Upper lobe of left lung (tissue), 4 donors: ENCODE data around the gene ARFGAP1.

Experiments
- EP300 ChIP-seq, 4 donors: sonication (generic); formaldehyde crosslinking; IDR thresholded peaks; one replicate each; pipeline ENCODE4 v1.5.1; 2017; ENCODE audit warnings: antibody characterized with exemption in 4 of 4, control low read depth in 2 of 4
- POLR2A ChIP-seq, 4 donors: fragments of 450-650 bp; IDR thresholded peaks; one replicate each; pipeline ENCODE4 v1.5.1; 2016 to 2017; ENCODE audit warnings: antibody characterized with exemption in 4 of 4, mild to moderate bottlenecking in 2 of 4
- POLR2AphosphoS5 ChIP-seq, 2 donors: sonication (generic); formaldehyde crosslinking; IDR thresholded peaks; one replicate each; pipeline ENCODE4 v1.5.1; 2017; ENCODE audit warnings: antibody characterized with exemption in 2 of 2
- TF ChIP-seq, protein P1 (sequence below), 6 experiments: fragments of 450-650 bp in 4 of 6; fragments of 200-600 bp in 2 of 6; sonication (generic) in 2 of 6; IDR thresholded peaks; one replicate each; pipeline ENCODE4 v1.5.1; 2016 to 2019; ENCODE audit warnings: antibody characterized with exemption in 6 of 6

DNA sequence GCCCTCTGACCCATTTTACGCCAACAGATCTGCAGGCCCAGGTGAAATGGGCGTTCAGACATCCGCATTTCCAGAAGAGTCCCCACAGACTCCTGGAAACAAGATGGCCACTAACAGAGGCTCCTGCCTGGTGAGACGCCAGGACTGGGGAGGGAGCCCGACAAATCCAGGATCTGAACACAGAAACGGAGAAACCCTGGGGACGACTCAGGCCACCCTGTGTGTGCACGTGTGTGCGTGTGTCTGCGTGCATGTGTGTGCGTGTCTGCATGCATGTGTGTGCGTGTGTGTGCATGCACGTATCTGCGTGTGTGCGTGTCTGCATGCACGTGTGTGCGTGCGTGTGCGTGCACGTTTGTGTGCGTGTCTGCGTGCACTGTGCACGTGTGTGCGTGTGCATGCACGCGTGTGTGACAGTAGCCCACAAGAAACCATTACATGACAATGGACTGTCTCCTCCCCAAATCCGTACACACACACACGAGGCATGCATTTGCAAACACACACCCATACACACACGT is 63.7 kb downstream of the ARFGAP1 start:
- TF ChIP-seq POLR2AphosphoS5 (IDR thresholded peaks at IDR 0.05) (no peak), POLR2A (IDR thresholded peaks at IDR 0.05) (no peak), EP300 (IDR thresholded peaks at IDR 0.05) (no peak)
- TF ChIP-seq, protein P1, sequence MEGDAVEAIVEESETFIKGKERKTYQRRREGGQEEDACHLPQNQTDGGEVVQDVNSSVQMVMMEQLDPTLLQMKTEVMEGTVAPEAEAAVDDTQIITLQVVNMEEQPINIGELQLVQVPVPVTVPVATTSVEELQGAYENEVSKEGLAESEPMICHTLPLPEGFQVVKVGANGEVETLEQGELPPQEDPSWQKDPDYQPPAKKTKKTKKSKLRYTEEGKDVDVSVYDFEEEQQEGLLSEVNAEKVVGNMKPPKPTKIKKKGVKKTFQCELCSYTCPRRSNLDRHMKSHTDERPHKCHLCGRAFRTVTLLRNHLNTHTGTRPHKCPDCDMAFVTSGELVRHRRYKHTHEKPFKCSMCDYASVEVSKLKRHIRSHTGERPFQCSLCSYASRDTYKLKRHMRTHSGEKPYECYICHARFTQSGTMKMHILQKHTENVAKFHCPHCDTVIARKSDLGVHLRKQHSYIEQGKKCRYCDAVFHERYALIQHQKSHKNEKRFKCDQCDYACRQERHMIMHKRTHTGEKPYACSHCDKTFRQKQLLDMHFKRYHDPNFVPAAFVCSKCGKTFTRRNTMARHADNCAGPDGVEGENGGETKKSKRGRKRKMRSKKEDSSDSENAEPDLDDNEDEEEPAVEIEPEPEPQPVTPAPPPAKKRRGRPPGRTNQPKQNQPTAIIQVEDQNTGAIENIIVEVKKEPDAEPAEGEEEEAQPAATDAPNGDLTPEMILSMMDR (IDR thresholded peaks at IDR 0.05), result no peak
